HPDE6-E6E7 (cell line): Measurements from ENCODE around the gene SAMD3.
"Not testable (repeated sequence)": the region's sequence is repeated elsewhere in the genome, so short reads cannot be mapped to it uniquely, and the experiment has no call there.

Source experiments
- DNase-seq: peaks from one replicate; pipeline ENCODE4 v3.0.0; 2011; ENCODE audit warnings: missing footprints; ENCODE audit errors: extremely low spot score

SAMD3 gene

GRCh38 chr6:130222775-130223174, at the start of gene SAMD3:
SAMD3 (minus strand) TSS chr6:130222951; CDS start chr6:130215273, 7,678 bp downstream.
- DNase-seq, result no peak

- DNase-seq, result no peak
These were observed 47.4 kb upstream of the SAMD3 start for GRCh38 chr6:130269969-130270635.

GRCh38 chr6:130265553-130265952, 42.8 kb upstream of the SAMD3 start:
- DNase-seq, result not testable (repeated sequence)

- DNase-seq, result no peak
These were observed 39.3 kb upstream of the SAMD3 start for GRCh38 chr6:130262008-130262407.

GRCh38 chr6:130261558-130261957, 38.8 kb upstream of the SAMD3 start:
- not testable (repeated sequence) for DNase-seq

GRCh38 chr6:130260614-130261241, 38.0 kb upstream of the SAMD3 start:
- DNase-seq, result not testable (repeated sequence)

- not testable (repeated sequence) for DNase-seq
These were observed 37.3 kb upstream of the SAMD3 start for GRCh38 chr6:130260050-130260462.

GRCh38 chr6:130259557-130259956, 36.8 kb upstream of the SAMD3 start:
- DNase-seq, result no peak

- no peak for DNase-seq
These were observed 36.4 kb upstream of the SAMD3 start for GRCh38 chr6:130259140-130259539.

- DNase-seq, result no peak
These were observed 29.9 kb upstream of the SAMD3 start for GRCh38 chr6:130252527-130253237.

- DNase-seq, result no peak
These were observed 22.5 kb upstream of the SAMD3 start for GRCh38 chr6:130245267-130245666.

GRCh38 chr6:130244728-130245127, 22.0 kb upstream of the SAMD3 start:
- DNase-seq, result no peak

- DNase-seq, result no peak
These were observed 17.5 kb upstream of the SAMD3 start for GRCh38 chr6:130240232-130240631.

GRCh38 chr6:130239755-130240154, 17.0 kb upstream of the SAMD3 start:
- no peak for DNase-seq

- no peak for DNase-seq
These were observed 10.6 kb upstream of the SAMD3 start for GRCh38 chr6:130233330-130233729.

- not testable (repeated sequence) for DNase-seq
These were observed 7.8 kb upstream of the SAMD3 start for GRCh38 chr6:130230531-130230930.

- DNase-seq, result no peak
These were observed 6.9 kb upstream of the SAMD3 start for GRCh38 chr6:130229645-130230044.

GRCh38 chr6:130223508-130223907, 757 bp upstream of the SAMD3 start:
- no peak for DNase-seq

- DNase-seq, result no peak
These were observed 4.6 kb downstream of the SAMD3 start for GRCh38 chr6:130218134-130218533.

GRCh38 chr6:130216620-130217019, 6.1 kb downstream of the SAMD3 start:
- no peak for DNase-seq

- DNase-seq, result no peak
These were observed 7.2 kb downstream of the SAMD3 start for GRCh38 chr6:130215526-130215925.

GRCh38 chr6:130212215-130212874, 10.4 kb downstream of the SAMD3 start:
- DNase-seq, result no peak
